GM12878 (cell line): ENCODE data around the gene H2BK1. TPM values are rescaled to one million over a fixed set of nuclear protein-coding genes. Genes with fewer than 3 reads are reported as not detected.

ENCODE experiments used
- CUX1 ChIP-seq: IDR thresholded peaks from 2 replicates; pipeline ENCODE4 v1.6.1; 2012; ENCODE audit warnings: improper control_type of control experiment, low read depth, low read length; ENCODE audit not compliant: insufficient replicate concordance
- MTA2 ChIP-seq: fragments of 450-650 bp; IDR thresholded peaks from 2 replicates; pipeline ENCODE4 v1.6.1; 2016; ENCODE audit warnings: low read depth, mild to moderate bottlenecking, moderate library complexity
- NFXL1 ChIP-seq: fragments of 450-650 bp; IDR thresholded peaks from 2 replicates; pipeline ENCODE4 v1.6.1; 2017; ENCODE audit warnings: antibody characterized with exemption, mild to moderate bottlenecking, borderline replicate concordance
- NFYB ChIP-seq: IDR thresholded peaks from 2 replicates; pipeline ENCODE4 v1.6.1; 2011; ENCODE audit warnings: low read depth, mild to moderate bottlenecking, low read length, improper control_type of control experiment, moderate library complexity; ENCODE audit not compliant: insufficient read depth
- NKRF ChIP-seq: fragments of 450-650 bp; conservative IDR thresholded peaks from 2 replicates; pipeline ENCODE4 v1.6.1; 2017; ENCODE audit warnings: mild to moderate bottlenecking, moderate library complexity
- POLR2A ChIP-seq: IDR thresholded peaks from 2 replicates; pipeline ENCODE4 v1.6.1; 2011; ENCODE audit warnings: low read depth, mild to moderate bottlenecking, low read length
- POLR2AphosphoS5 ChIP-seq: IDR thresholded peaks from 2 replicates; pipeline ENCODE4 v1.6.1; 2011; ENCODE audit warnings: mild to moderate bottlenecking, low read length, inconsistent platforms
- PRDM15 ChIP-seq: fragments of 450-650 bp; formaldehyde crosslinking; IDR thresholded peaks from 2 replicates; pipeline ENCODE4 v1.4.0; 2020; ENCODE audit warnings: mild to moderate bottlenecking, moderate library complexity
- RUNX3 ChIP-seq: IDR thresholded peaks from 2 replicates; pipeline ENCODE4 v1.6.1; 2012; ENCODE audit warnings: low read length, inconsistent platforms
- SMAD1 ChIP-seq: fragments of 450-650 bp; IDR thresholded peaks from 2 replicates; pipeline ENCODE4 v1.6.1; 2018; ENCODE audit warnings: mild to moderate bottlenecking, low read depth; ENCODE audit not compliant: partially characterized antibody
- SUPT20H ChIP-seq: IDR thresholded peaks from 2 replicates; pipeline ENCODE4 v1.6.1; 2011; ENCODE audit warnings: low read depth, mild to moderate bottlenecking, low read length, moderate library complexity, borderline replicate concordance; ENCODE audit not compliant: control insufficient read depth
- ZZZ3 ChIP-seq: IDR thresholded peaks from 2 replicates; pipeline ENCODE4 v1.6.1; 2011; ENCODE audit warnings: low read depth; ENCODE audit not compliant: control insufficient read depth, insufficient read length
- polyA plus RNA-seq, 11 experiments: library from polyadenylated mRNA; depleted of rRNA in 4 of 11; unstranded in 6 of 11; stranded (reverse) in 5 of 11; fragments of >200 nt; fragmentation: Nextera tagmentation in 4 of 11; fragmentation: Illumina TruSeq in 1 of 11; extraction: Ambion mirVana in 4 of 11; extraction: Trizol in 1 of 11; gene quantifications; 1 replicate in 1 of 11; 2 replicates in 10 of 11; pipeline versions ENCODE4 v1.2.1 to v1.2.3, GENCODE V29; 2011 to 2016; ENCODE audit warnings: inconsistent platforms in 2 of 11, missing spikeins in 2 of 11, low read depth in 1 of 11
- total RNA-seq, 4 experiments: library from RNA; depleted of rRNA in 3 of 4; stranded (reverse); fragments of >200 nt in 3 of 4; fragmentation: Illumina TruSeq in 1 of 4; extraction: Trizol in 1 of 4; gene quantifications; 2 replicates each; pipeline versions ENCODE4 v1.2.1 to v1.2.3, GENCODE V29; 2013 to 2021
- TF ChIP-seq, protein P1 (sequence below): fragments of 450-650 bp; IDR thresholded peaks from 2 replicates; pipeline ENCODE4 v1.6.1; 2017; ENCODE audit warnings: mild to moderate bottlenecking, moderate library complexity

H2BK1 gene
- total and polyA plus RNA-seq, 10 of the 15 experiments (the other 5 are each of a cell fraction or from before 2014, with no cell fraction given), result 0.54 TPM; not detected in 9

- peak; percentile 48; the same call in 1 of the 2 replicates for TF ChIP-seq NKRF
- TF ChIP-seq CUX1, result no peak
- TF ChIP-seq POLR2A, result peak; percentile 98
- no peak for TF ChIP-seq ZZZ3
- TF ChIP-seq PRDM15 (CRISPR knock-in tag), result no peak
- TF ChIP-seq, protein P1, sequence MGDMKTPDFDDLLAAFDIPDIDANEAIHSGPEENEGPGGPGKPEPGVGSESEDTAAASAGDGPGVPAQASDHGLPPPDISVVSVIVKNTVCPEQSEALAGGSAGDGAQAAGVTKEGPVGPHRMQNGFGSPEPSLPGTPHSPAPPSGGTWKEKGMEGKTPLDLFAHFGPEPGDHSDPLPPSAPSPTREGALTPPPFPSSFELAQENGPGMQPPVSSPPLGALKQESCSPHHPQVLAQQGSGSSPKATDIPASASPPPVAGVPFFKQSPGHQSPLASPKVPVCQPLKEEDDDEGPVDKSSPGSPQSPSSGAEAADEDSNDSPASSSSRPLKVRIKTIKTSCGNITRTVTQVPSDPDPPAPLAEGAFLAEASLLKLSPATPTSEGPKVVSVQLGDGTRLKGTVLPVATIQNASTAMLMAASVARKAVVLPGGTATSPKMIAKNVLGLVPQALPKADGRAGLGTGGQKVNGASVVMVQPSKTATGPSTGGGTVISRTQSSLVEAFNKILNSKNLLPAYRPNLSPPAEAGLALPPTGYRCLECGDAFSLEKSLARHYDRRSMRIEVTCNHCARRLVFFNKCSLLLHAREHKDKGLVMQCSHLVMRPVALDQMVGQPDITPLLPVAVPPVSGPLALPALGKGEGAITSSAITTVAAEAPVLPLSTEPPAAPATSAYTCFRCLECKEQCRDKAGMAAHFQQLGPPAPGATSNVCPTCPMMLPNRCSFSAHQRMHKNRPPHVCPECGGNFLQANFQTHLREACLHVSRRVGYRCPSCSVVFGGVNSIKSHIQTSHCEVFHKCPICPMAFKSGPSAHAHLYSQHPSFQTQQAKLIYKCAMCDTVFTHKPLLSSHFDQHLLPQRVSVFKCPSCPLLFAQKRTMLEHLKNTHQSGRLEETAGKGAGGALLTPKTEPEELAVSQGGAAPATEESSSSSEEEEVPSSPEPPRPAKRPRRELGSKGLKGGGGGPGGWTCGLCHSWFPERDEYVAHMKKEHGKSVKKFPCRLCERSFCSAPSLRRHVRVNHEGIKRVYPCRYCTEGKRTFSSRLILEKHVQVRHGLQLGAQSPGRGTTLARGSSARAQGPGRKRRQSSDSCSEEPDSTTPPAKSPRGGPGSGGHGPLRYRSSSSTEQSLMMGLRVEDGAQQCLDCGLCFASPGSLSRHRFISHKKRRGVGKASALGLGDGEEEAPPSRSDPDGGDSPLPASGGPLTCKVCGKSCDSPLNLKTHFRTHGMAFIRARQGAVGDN, result no peak
- peak; percentile 89 for TF ChIP-seq POLR2AphosphoS5
- peak; percentile 90 for TF ChIP-seq RUNX3
- TF ChIP-seq NFYB, result peak; percentile 33; the same call in 1 of the 2 replicates
- no peak for TF ChIP-seq MTA2
- TF ChIP-seq SUPT20H, result no peak
- no peak for TF ChIP-seq SMAD1
- no peak for TF ChIP-seq NFXL1
Observed at GRCh38 chr7:151232091-151232916, 22.0 kb upstream of the H2BK1 start, which contains the start of gene CHPF2 (continued).
